Left lobe of liver (tissue), 2 donors: Measurements from ENCODE around the gene RDH14. TPM values are rescaled to one million over a fixed set of nuclear protein-coding genes. Genes with fewer than 3 reads are reported as not detected.

Experiments used
- ATAC-seq: fragments of 200-7000 bp; cut with Tn5 transposase; one replicate; pipeline ENCODE4 v1.9.1; 2020; ENCODE audit warnings: mild to moderate bottlenecking, moderate library complexity
- DNase-seq: peaks from one replicate; pipeline ENCODE4 v3.0.0-alpha.2; 2020; ENCODE audit warnings: low spot score
- total RNA-seq: library from RNA; stranded (reverse); gene quantifications from one replicate; pipeline ENCODE4 v1.2.1, GENCODE V29; 2021
- donor health status: DM: no; HTN: no; CAD: no; lungs with moderate emphysema.
- donor health status: DM: no; HTN: yes; CAD: no.

RDH14 gene, protein sequence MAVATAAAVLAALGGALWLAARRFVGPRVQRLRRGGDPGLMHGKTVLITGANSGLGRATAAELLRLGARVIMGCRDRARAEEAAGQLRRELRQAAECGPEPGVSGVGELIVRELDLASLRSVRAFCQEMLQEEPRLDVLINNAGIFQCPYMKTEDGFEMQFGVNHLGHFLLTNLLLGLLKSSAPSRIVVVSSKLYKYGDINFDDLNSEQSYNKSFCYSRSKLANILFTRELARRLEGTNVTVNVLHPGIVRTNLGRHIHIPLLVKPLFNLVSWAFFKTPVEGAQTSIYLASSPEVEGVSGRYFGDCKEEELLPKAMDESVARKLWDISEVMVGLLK
- 12.5 TPM for total RNA-seq

DNA sequence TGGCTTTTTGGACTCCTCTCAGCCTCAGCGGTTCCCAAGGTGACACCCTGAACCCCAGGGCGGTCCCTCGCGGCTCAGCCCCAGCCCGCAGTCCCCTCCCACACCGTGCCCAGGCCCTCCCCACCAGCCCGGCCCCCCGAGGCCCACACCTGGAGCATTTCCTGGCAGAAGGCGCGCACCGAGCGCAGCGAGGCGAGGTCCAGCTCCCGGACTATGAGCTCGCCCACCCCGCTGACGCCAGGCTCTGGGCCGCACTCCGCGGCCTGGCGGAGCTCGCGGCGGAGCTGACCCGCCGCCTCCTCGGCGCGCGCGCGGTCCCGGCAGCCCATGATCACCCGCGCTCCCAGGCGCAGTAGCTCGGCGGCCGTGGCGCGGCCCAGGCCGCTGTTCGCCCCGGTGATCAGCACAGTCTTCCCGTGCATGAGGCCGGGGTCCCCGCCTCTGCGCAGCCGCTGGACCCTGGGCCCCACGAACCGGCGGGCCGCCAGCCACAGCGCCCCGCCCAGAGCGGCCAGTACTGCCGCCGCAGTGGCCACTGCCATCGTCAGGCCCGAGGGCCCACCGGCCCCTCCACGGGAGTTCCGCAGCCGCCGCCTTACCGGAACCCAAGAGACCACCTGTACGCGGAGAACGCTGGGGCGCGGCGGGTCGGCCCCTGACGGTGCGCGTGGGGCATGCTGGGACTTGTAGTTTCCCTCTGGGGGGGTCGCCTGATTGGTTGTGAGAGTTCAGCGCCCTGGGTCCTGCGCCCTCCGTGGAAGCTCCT is at the start of gene RDH14:
TSS of gene RDH14 (minus strand) at position 623 of the 766 bp plus-strand sequence. CDS start at position 542, 81 bp downstream.
- DNase-seq, result peak; percentile 96
- peak; percentile 93 for ATAC-seq

DNA sequence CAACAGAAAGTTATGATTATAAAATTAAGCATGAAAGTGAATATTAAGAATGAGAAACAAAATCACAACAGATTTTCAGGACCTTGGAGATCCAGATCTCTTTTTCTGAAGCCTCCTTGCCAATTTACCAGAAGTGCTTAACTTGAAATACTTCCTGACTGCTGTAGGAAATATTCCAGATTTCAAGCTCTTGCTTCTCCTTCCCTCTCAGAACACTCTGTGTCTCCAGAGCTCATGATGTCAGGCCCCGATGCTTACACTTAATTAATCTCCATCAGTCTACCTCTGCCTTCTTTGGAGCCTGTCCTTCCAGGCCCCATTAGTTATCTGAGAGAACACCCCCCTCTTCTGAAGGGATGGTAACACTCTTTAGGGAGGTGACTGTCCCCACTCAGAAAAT is 49.6 kb upstream of the RDH14 start:
- ATAC-seq (no peak), DNase-seq (no peak)

DNA sequence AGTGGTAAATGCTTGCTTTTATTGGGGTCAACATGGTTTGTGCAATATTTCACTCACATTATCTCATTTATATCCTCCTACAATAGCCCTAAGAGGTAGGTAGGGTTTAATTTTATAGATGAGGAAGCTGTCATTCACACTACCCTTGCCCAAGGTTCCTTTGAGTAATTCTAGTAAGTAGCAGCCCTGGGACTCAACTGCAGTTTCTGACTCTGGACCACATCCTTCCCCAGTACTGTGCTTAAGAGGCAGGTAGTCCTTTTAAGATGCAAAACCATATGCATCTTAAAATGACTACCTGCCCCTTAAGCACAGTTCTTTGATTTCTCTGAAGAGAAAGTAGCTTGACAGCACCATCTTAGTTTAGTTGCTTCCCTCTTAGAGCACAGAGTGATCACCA is 44.7 kb upstream of the RDH14 start:
- DNase-seq, result no peak
- no peak for ATAC-seq

DNA sequence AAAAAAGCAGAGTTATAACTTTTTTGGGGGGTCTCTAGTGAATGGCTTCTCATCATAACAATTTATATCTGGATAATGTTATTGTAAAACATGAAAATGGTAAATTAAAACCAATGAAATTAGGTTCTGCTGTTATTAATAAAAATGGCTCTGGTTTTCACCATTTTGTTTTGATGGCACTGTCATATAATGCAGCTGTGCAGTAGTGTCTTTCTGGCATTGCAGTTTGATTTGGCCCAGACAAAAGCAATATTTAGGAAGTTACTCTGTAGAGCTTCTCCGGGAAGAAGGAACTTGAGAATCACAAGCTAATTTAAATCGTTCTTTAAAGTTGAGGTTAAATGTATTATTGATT is 44.1 kb upstream of the RDH14 start:
- no peak for DNase-seq
- no peak for ATAC-seq

DNA sequence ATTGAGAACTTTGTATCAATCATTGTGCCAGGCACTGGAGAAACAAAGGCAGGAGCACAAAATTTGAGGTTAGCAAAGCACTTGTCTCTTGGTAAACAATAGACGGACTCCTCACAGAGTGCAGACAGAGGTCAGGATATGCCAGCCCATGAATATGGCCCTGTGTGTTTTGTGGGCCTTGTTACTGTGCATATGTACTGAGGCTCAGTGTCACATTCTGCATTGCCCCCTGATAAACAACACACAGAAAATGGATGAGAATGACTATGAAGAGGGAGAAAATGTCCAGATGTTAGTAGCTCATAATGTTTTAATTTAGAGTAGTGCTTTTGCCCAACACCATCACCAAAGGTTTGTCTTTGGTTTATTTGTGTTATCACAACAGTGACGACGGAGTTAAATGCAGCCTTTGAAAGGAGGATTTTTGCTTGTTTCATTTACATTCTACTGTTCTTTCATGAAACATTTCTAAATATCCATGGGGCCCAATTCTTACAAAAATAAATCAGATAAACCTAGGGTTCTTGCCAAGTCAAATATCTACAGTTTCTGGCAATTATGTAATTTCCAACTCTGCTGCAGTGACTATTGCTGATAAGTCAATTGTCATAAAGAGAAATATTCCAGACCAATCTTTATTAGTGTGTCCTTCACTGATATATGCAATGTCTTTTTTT is 43.5 kb upstream of the RDH14 start:
- no peak for DNase-seq
- peak; percentile 26 for ATAC-seq

DNA sequence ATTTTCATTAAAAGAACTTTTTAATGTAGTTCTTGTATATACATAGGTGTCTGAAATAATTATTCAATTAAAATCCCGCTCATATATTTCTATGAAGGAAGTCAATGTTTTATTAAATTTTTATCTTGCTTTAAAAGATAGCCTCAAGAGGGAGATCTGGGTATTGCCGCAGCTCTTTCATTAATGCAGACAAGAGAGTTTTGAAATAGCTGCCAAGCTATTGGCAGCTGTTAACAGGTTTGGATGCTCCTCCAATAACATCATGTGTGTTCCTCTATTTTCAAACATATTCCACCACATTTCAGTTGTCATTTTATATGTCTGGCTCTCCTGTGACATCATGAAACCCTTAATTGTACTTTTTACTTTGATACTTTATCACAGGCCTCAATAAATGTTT is 41.8 kb upstream of the RDH14 start:
- ATAC-seq, result peak; percentile 54
- DNase-seq, result no peak

DNA sequence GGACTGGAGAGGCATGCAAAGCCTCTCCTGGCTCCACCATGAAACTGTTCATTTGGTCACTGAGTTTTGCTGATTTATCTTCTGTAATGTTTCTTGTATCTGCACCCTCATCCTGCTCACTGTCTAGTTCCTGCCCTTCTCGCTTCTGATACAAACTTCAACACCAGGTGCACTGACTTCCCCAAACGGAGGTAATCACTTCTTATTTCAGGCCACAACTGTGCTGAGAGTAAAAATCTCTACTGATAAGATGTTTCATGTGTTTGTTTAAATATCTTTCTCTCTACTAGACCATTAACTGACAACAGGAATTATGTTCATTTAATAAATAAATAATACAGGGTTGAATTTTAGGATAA is 39.8 kb upstream of the RDH14 start:
- DNase-seq, result no peak

DNA sequence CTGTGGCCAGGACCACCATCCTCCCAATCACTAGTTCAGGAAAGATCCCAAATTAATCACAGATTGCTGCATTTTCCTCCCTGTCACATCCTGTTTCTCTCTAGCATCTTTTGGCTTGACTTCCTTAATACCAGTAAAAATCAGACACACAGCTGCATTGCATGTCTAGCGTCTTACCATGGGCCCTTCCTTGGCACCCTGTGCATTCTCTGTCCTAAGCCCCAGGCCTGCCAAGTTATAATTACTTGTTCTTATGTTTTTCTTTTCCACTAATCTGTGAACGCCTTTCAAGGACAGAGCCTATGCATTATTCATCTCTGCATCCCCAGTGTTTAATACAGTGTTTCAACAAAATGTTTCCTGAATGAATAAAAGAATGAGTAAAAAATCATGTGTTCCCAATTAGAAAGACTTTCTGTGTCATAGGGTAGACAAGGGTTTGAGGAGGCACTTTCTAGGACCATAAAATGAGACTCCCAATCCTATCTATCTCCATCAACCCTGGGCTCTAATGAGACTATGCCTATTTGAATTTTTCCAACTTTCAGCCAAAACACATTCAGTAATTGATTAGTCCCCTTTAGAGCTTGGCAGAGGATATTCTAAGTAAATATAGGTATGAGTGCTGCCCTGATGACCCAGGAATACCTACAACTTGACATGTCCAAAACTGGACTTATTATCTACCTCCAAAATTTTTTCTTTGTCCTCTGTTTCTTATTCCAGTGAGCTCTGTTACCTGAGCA is 39.2 kb upstream of the RDH14 start:
- peak; percentile 66 for ATAC-seq

More for the DNA sequence above, 39.8 kb upstream of the RDH14 start:
- ATAC-seq, result no peak

DNA sequence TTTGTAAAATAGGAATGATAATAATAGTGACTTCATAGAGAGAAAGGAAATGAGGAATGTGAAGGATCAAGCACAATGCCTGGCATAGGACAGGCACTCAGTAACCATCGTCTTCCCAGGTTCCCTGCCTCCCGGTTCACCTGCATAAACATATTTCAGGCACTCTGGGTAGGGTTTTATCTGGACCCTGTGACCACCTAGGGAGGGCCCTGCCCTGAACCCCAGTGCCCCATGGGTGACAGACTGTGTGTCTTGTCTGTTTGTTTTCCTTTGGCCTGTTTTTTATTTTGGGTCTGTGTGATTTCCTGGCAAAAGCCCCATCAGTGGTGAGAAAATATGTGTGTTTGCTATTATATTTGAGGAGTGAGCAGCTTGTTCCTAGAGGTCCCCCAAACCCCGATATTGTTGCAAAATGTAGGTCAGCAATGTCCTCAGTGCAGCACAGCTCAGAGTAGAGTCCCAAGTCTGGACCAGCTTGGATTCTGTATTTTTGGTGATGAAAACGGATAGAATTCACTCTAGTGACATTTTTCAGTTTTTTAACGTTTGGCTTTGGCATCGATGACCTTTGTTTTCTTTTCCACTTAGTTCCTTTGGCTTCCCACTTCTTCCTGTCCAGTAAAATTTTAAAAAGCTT is 38.5 kb upstream of the RDH14 start:
- DNase-seq (no peak), ATAC-seq (peak; percentile 37)

More for the DNA sequence above, 39.2 kb upstream of the RDH14 start:
- DNase-seq, result no peak

DNA sequence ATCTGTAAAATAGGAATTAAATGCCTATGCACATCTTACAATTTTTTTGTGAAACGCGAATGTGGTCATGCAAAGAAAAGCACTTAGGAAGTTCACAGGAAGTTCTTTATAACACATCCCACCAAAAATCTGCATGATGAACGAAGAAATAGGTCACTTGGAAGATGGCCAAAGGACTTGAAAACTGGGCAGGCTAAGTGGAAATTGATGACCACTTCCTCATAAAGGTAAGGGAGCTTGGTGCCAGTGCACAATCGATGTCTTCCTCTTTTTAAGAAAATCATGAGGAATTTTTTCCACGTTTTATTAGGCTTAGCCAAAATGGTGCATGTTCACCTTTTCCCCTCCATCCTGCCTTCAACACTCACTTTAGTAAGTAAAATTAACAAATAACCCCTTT is 37.2 kb upstream of the RDH14 start:
- no peak for ATAC-seq
- DNase-seq, result no peak

DNA sequence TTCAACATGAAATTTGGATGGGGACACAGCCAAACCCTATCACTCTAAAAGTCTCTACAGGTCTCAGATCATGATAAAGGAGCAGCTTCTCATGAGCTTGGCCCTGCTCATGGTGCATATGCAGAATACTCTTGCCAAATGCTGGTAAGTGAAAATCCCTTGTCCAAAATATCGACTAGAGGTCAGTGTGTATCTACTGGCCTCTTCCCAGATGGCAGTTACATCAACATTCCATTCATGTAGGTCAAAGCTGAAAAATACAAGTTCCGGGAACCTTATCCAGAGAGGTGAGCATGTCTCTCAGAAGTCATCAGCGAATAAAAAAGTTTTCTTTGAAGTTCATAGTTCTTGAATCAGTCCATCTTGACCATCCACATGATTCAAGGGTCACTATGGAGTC is 36.5 kb upstream of the RDH14 start:
- ATAC-seq, result peak; percentile 82
- DNase-seq, result peak; percentile 62

DNA sequence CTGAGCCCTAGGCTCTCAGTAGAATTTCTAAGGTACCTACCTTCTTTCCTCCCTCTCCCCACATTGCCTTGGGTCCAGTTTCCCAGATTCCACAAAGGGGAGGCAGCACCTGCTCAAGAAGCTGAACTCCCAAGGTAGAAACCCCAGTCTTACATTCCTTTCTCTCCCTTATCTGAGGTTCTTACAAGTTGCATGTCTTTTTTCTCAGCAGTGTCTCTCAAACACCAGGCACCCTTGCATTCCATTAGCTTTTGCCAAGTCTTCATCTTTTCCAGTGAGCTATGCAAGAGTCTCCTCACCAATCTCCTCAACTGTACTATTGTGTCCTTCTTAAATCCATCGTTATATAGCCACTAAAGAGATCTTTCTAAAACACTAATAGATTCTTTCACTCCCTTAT is 33.0 kb upstream of the RDH14 start:
- ATAC-seq (no peak), DNase-seq (no peak)

DNA sequence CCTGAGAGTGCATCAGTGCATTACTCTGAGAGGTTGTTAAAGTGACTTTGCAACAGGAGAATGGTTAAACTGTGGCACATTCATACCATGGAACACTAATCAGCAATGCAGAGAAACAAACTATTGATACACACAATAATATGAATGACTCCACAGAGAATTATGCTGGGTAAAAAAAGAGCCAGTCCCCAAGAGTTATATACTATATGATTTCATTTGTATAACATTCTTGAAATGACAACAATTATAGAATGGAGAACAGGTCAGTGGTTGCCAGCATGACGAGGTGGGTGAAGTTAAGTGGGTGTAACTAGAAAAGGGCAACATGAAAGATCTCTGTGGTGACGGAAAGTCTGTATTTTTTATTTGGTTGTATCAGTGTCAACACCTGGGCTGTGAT is 31.9 kb upstream of the RDH14 start:
- no peak for DNase-seq
- no peak for ATAC-seq

DNA sequence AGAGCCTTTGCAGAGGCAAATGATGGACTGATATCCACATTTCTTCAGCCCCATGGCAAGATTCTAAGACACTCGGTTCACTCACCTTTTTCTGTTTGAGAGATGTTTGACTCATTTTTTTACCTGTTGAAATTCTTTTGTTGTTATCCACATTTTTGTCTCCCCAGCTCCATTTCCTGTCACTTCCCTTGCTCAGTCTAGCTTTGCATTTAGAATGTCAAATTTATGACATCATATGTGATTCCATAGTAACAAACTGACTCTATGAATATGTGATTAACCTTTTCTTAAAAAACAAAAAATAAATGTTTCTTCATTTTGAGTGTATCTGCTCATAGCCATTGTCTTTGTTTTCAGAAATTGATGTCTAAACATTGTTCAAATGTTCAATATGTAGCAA is 28.9 kb upstream of the RDH14 start, which contains the start of gene NT5C1B:
TSS of gene NT5C1B (minus strand) at position 216 of the 400 bp plus-strand sequence. CDS start at position 115, 101 bp downstream.
- no peak for ATAC-seq
- no peak for DNase-seq

DNA sequence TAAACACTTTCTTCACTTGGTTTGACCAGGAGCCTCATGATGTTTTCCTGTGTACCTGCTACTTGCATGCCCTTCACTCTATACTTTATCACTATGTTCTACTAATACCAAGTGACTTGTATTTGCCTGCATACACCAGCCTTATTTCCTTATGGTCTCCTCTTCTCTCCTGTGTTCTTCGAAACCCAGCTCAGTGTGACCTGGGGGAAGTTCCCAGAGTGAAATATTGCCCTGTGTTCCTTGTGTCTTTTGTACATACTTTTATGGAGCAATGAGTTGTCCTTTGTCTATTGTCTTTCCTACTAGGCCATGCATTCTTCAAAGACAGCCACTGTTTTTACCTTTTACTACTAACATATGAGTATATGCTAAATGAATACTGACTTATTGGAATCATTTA is 28.3 kb upstream of the RDH14 start:
- DNase-seq, result no peak
- no peak for ATAC-seq

DNA sequence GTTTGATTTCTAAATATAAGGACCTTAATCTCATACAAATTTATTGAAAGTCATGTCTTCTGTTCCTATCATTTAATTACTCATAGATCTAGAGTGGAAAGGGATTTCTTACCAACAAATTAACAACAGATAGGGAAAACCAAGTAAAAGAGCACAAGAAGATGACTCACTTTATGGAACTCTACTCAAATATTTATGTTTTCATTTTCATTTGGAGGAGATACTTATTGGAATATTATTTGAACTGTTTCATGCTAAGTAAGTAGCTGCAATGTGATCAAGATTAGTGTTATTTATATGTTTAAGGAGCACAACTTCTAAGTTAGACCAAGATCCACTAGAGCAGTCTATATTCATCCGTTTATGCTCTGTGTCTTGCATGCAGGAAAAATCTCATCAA is 27.6 kb upstream of the RDH14 start:
- ATAC-seq (no peak), DNase-seq (no peak)

DNA sequence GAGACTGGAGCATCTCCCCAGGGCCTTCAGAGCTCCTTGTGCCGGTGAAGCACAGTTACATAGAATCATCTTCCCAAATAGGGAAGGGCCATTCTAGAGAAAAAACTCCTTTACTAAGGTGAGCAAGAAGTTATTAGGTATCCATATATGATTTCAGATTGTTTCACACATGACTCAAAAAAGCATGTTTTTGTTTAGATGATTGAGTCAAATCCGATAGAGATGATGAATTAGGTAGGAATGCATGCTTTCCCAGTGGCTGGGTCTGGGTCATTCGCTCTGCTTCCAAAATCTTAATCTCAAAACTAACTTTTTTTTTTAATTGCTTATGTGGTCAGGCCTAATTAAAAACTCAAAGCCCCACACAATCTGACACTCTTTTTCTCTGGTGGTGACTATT is 25.1 kb upstream of the RDH14 start:
- no peak for DNase-seq
- no peak for ATAC-seq

DNA sequence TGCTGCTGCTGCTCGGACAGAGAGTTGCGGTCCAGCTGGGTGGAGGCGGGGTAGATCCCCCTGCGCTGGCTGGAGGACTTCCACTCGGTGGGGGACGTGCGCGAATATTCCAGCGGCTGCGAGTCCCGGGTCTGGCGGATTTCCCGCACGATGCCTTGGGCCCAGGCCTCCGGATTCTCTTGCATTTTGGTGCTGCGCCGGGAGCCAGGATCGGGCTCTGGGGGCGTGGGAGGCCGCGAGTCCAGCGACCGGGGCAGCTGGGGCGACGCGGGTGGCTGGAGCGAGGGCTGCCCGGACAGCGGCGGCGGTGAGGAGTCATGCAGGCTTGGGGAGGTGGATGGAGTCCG is 24.1 kb upstream of the RDH14 start:
- DNase-seq, result no peak
- ATAC-seq, result no peak

DNA sequence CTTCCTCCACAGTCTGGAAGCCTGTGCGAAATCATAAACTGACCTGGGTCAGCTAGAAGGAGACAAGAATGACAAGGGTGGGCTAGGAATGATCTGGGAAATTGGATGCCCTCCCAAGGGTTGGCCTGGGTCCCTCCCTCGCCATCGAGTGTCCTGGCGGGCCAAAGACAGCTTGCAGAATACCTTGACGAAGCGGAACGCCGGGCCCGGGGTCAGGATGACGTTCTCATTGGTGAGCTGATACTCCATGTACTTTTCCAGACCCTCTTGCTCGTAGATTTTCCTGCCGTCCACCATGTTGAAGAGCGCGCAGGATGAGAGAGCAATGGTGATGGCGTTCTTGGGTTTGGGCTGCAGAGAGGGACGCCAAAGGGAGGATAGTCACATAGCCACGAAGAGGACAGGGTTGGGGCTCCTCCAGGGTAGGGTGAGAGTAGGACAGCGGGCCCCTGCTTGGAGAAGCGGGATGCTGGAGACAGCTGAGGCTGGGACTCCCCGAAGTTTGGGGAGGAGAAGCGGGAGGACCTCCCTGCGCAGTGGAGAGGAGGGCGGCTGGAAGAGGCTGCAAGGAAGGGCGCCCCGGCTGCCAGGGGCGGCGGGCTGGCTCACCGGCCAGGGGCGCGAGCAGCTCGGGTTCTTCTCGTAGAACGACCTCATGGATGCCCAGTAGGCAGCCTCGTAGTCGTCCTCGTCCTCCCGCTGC is 23.6 kb upstream of the RDH14 start:
- ATAC-seq, result no peak
- no peak for DNase-seq

DNA sequence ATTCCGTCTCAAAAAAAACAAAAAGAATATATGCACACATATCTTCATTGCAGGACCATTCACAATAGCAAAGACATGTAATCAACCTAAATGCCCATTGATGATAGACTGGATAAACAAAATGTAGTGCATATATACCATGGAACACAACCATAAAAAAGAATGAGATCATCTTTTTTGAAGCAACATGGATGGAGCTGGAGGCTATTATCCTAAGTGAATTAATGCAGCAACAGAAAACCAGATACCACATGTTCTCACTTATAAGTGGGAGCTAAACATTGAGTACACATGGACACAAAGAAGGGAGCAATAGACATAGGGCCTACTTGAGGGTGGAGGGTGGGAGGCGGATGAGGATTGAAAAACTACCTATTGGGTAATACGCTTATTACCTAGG is 20.2 kb upstream of the RDH14 start:
- ATAC-seq (no peak), DNase-seq (no peak)
